ENCODE data around the gene GNAZ.

- no peak for TF ChIP-seq POLR2A (IDR thresholded peaks at IDR 0.05)
- TF ChIP-seq, protein P1, sequence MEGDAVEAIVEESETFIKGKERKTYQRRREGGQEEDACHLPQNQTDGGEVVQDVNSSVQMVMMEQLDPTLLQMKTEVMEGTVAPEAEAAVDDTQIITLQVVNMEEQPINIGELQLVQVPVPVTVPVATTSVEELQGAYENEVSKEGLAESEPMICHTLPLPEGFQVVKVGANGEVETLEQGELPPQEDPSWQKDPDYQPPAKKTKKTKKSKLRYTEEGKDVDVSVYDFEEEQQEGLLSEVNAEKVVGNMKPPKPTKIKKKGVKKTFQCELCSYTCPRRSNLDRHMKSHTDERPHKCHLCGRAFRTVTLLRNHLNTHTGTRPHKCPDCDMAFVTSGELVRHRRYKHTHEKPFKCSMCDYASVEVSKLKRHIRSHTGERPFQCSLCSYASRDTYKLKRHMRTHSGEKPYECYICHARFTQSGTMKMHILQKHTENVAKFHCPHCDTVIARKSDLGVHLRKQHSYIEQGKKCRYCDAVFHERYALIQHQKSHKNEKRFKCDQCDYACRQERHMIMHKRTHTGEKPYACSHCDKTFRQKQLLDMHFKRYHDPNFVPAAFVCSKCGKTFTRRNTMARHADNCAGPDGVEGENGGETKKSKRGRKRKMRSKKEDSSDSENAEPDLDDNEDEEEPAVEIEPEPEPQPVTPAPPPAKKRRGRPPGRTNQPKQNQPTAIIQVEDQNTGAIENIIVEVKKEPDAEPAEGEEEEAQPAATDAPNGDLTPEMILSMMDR (IDR thresholded peaks at IDR 0.05), result no peak
Measured at GRCh38 chr22:23099531-23099804, 29.1 kb downstream of the GNAZ start.
